ENCODE results near the gene ARHGEF6.

Gene ARHGEF6

DNA sequence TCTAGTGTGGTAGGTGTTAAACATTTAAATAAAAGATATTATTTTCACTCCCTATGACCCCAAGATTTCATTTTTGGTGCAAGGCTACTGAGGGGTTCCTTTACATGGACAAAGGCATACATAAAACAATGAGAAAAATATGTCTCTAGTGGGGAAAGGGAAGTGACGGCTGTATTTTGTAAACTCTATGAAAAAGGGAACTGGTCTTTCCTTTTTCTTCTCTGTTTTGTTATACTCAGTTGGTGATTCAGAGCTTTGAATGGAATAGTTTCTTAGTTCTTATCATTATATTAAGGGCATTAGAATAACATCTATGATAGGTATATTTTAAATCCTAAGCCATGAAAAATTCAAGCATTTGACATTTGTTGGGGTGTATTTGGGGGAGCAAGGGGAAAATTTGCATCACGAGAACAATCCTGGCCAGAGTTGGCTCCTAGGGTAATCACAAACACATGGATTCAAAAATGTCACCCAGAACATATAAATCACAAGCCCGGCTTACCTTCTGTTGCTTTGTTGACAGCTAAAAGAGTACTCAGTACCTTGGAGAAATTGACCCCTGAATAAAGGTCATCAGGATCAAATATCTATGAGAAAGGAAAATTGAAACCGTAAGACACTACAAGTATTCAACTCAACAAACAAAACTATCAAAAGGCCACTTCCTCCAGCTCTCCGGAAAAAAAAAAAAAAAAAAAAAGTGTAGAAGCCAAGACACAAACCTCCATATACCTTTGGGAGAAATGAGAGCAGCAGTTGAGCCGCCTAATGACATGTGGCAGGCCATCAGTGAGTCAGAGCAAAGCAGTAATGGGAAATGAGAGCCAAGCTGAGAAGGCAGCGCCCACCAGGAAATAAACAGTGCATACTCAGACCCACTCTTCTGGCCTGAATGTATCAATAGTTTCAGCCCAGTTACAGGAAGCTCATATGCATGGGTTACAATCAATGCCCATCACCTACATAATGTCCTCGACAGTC lies 33.4 kb downstream of the ARHGEF6 start:
- DNase-seq, result no peak

DNA sequence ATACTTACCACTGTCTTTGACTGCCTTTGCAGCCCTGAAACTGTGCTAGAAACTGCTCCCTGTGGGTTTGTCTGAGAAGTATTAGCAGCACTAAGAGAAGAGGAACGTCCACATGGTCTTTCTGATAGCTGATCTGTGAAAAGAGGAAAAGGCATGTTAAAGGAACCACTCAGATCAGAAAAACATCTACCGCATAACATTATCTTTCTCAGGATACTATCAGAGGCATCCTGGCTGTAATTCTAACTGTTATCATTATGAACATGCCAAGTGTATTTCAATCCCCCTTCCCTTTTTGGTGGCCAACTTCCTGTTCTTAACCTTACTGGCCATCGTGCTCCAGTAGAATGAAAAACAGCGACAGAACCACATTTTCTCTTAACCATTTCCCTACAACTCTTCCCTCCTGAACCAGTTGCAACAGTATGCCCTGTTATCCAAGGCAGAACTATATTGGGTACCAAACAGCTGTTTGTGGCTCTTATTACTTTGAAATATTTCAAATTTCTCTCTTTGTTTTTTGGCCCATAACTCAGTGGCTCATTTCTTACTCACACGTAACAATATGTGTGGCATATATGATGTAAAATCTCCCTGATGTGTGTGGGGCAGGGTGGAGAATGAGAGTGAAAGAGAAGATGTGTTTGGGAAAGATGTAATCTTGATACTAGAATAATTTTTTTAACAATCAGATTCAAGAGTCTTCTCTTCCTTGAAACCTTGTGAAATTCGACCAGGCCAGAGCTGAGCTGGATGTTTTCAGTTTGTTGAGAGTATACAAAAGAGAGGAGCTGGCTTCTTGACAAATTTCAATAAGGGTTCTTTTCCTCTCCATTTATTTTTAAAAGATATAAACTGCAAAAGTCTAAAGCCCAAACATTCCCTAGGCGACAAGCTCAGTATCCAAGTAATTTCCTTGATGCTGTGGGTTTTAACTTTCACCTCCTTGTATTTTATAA lies 35.2 kb downstream of the ARHGEF6 start:
- DNase-seq, result no peak

DNA sequence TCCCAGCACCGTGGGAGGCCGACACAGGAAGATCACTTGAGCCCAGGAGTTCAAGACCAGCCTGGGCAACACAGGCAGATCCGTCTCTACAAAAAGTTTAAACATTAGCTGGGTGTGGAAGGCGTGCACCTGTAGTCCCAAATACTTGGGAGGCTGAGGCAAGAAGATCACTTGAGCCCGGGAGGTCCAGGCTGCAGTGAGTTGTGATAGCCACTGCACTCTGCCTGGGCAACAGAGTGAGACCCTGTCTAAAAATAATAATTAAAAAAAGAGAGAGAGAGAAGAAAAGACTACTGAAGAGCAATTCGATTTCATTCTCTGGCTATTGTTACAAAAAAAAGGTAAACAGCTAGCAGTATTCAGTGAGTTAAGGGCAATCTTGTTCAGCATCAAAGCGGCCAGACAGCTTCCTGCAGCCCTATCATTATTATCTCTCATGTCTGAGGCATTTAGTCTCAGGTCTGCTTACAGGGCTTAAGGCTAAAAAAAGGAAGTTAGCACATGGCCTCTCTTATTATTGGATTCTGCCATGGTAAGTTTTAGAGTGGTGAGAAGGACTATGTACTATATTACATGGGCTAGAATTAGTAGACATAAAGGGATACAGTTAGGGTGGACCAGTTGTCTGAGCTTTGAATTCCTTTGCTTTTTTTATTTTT lies 37.9 kb downstream of the ARHGEF6 start:
- no peak for DNase-seq

DNA sequence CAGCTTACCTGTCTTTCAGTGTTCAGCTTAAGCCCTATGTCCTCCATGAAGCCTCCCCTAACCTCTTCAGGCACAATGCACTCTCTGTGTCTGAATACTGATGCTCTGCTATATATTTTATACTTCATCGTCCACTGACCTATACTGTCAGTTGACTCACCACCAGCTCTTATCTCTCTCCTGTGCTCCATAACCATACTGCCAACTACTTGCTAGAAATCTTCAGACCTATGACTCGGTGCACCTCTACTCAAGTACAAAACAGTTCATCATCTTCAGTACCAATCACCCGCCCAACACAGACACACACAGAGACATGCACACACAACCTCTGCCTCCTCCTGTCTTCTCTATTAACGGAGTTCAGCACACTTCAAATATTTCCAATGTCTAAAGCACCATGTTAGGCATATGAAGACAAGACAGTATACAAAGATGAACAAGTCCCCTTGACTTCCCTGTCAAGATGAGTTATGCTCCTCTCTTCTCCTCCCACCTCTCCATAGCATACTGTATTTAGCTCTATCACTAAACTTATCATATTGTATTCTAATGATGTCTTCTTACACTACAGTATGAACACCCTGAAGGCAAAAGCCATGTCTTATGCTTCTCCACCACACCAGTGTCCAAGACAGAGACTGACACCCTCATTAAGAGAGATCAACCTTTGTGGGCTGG lies 42.5 kb downstream of the ARHGEF6 start:
- no peak for DNase-seq

DNA sequence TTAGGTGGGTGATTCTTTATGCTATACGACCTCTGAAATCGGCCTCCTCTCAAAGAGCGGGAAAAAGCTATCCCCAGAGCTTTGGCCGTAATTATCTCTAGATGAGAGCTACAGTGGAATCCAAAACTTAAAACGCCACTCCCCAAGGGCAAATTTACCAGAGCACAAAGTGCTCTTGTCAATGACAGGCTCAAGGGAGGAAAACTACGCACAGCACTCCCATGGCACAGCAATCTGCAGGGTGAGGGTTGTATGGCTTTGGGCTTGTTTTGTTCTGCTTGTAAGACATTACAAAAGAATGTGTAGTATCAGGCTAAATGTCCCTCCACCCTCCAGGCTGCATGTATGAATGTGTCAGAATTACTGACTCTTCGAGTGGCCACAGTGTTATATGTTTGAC lies 44.0 kb downstream of the ARHGEF6 start:
- DNase-seq, result no peak

DNA sequence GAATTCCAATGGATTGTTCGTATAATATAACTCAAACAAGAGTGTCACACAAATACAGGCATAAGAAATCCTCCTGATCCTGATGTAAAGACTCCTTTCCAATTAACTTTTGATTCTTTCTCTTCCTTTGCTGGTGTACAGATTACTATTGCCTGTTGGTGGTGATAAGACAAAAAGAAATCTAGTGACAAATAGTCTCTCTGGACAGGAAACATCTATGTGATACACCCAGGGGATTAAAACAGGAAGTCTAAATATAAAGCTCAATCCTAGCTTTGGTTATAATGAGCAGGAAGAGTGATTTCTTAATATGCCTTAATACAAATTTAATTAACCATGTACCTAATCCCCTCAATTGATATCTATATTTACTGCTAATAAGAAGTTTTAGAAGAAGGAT lies 45.1 kb downstream of the ARHGEF6 start:
- DNase-seq, result no peak

DNA sequence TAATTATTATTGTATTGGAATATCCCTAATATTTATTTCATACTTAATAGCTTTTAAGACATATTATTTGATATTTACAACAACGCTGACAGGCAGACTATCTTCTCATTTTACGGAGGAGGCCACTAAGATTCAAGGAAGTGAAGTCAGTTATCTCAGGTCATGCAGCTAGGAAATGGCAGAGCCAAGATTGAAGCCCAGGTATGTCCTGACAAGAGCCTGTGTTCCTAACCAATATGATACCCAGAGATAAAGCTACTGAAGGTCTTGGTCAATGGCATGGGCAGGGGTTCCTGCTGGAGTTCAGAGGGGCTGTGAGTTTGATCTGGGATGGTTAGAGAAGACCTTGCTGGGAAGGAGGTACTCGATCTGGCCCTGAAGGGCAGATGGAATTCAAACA lies 47.1 kb downstream of the ARHGEF6 start:
- DNase-seq, result no peak

DNA sequence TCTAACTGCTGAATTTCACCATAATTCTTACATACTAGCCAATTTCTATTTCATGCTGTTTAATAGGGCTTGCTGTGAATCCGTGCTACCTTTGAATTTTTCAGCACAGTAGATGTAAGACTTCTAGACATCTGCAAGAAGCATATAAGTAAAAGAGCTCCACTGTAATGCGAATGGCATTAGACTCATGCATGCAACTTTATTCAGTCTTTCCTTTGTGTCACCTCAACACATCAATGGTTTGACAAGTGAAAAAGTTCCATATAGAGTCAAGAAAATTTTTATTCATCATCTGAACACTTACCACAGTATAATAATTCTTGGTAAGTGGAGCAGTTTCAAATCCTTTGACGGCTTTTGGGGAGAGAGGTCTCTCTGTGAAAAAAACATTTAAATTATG lies 48.9 kb downstream of the ARHGEF6 start:
- no peak for DNase-seq

DNA sequence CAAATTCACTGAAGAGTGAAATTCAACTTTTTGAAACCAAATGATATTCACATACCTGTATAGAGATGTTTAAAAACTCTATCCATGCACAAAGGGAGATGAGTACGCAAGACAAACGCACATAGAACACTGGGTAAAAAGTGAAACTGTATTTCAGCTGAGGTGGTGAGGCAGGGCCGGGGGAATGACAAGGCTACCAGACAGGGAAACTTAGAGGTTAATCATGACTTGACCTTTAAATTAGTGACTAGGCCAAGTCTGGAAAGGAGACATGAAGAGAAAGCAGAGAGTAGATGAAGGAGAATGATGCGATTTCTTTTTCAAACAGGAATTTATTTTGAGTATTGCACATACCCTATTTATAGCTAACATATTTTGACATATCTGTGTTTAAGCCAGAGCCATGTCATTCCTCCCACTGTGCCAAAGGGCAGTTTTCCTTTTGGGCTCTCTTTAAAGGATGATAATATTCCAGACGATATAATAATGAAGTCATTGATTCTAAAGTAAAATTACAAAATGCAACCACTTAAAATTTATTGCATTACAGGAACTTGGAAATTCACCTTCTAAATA lies 49.4 kb downstream of the ARHGEF6 start:
- no peak for DNase-seq

DNA sequence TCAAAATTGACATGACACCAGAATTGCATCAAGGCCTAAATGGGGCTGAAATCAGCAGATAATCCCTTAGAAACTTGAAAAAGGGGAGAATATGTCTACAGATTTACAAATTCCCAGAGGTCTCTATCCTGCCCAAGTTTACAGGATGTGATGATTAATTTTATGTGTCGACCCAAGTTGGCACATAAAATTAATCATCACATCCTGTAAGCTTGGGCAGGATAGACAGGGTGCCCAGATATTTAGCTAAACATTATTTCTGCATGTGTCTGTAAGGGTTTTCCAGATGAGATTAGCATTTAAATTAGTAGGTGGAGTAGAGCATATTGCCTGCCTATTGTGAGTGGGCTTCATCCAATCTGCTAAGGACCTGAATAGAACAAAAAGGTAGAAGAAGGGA lies 52.3 kb downstream of the ARHGEF6 start:
- no peak for DNase-seq

DNA sequence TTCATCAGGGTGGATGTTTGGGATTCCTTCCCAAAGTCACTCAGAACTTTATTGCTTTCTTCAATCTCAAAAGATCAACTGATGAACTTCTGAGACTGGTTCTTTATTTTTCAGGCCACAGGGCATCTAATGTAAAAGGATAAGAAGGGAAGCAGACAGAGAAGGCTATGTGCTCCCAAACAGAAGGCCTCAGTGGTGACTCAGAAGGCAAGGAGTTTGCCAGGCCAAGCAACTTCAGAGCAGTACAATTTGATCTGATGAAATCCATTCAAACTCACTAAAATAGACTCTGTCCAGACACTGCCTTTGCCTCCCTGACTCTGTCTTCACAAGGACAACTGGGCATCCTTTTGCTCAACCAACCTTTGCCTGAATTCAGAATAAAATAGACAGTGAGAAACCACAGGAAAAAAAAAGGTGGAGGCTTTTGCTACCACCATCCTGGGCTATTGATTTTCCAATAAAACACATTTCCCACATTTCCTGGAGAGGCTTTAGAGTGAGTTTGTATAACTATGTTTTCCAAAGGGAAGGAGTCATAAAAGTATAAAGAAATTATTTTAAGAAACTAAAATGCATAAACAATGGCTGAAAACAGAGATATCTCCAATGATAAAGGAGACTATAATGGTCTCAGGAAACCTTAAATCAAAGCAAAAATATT lies 55.2 kb downstream of the ARHGEF6 start:
- no peak for DNase-seq

DNA sequence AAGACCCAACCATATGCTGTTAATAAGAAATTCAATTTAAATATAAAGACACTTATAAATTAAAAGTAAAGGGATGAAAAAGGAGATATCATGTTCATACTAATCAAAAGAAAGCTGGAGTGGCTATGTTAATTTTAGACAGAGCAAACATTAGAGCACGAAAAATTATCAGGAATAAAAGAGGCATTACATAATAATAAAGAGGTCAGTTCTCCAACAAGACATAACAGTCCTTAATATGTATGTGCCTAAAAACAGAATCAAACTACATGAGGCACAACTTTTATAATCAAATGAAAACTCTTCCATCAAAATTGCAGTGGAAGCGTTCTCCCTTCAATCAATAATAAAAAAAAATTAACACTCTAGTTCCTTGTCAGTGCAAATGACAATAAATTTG lies 62.6 kb downstream of the ARHGEF6 start:
- DNase-seq, result no peak

DNA sequence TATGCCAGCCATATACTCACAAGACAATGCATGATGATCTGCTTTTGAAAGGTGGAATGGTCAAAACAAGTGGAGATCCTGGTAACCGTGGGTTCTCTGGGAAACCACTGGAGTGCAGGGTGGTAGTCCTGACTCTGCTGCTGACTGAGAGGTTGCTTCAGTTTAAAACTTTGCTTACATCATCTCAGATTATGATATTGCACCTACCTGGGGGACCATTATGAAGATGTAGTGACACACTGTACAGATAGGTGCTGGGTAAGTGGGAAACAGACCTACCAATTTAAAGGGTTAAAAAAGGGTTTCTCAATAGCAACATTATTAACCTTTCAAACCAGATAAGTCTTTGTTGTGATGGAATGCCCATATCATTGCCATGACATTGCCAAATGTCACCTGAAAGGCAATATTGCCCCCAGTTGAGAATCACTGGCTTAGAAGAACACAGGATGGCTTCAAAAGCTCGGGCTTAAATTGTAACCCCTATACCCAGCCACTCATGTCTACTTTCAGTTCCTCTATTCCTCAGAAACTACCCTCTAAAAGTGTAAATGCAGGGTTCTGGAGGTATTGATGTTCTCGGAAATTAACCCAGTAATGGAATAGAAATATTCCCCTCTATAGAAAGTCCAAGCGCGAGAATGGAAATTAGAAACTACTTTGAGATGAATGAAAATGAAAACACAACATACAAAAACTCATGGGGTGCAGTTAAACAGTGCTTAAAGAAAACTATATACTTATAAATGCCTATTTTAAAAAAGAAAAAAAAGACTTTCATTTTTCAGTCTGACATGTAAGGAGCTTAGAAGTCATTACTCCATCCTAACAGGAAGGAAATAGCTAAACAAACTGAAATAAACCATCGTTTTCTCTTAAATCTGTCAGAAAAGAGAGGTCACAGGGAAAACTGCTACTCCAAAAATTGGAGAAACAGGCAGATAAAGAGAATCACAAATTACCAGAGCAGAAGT lies 65.8 kb downstream of the ARHGEF6 start:
- DNase-seq, result no peak

DNA sequence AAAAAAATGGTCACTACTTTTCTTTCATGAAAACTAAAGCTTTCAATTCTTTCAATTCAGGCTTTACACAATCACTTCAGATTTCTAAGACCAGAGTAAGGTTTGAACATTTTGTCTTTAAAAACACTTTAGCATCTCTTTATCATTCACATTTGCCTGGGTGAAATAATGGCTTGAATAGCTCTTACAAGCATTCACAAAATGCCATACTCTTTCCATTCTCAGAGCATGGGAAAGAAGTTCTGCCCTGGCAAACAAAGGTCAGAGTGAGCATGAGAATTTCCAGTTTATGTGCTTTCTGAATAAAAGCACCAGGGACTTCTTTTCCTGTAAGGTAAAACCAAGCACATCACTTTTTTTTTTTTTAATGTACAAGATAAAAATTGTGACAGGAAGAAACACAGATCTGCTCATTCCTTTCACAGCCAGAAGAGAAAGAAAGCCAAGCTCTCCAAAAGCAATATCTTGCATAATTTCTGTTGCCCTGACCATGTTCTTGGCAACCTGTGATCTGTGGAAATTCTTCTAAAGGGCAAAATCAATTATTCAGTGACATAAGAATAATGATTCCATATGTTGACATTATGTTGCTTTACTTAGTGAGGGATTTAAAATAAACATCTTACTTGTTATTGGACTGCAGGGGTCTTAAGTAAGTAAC lies 68.0 kb downstream of the ARHGEF6 start:
- no peak for DNase-seq

DNA sequence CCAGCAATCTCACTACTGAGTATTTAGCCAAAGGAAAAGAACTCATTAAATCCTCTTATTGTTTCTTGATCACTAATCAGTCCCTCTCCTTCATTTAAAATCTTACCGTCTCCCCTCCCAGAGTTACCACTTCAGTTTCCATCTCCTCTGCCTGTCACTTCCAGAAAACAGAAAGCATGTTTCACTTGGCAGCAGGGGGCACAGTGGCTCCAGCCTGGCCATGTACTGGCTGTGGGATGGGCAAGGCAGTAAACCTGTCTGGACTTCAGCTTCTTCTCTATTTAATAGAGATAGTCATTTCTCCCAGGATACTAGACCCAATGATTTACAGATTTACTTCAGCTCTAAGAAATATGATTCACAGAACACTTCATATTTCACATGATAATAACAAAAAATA lies 69.6 kb downstream of the ARHGEF6 start:
- DNase-seq, result peak in 25 of 56 donors; percentile 0 to 29 (median 3)

DNA sequence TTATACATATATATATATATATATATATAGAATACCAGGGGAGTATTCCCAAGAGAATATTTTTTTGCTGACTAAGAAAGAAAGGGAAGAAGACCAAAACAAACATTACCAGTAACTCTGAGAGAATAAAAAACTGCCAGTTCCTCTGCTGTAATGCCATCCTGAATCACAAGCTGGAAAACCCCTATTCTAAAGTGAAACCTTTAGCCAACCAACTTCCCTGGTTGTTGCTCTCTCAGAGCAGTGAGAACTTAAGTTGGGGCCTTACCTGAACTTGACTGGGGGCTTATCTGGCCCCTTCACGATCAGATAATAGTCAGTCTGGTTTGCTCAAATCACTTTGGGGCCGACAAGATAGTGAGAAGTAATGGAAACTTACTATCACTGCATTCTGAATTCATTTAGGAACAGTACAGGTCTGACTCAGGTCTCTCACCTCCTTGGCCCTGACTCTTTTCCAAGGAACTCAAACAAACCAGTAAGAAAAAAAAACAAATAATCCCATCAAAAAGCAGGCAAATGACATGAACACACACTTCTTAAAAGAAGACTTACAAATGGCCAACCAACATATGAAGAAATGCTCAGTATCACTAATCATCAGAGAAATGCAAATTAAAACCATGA lies 70.3 kb downstream of the ARHGEF6 start:
- no peak for DNase-seq

DNA sequence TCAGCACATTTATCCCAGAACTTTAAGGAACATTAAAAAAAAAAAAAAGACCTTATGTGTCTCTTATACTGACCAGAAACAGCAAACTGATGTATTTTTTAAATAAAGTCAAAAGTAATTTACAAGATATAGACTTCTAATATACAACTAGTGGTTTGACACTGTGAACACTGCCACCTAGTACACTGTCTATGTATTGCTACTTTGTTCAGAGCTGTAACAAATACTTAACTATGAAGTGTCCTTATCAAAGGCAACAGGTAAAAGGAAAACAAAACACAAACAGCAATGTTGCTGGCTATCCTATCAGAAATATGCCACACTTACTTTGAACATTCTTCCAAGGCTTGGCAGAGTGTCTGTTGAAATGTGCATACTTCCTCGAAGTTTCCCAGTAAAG lies 72.4 kb downstream of the ARHGEF6 start:
- DNase-seq, result no peak

DNA sequence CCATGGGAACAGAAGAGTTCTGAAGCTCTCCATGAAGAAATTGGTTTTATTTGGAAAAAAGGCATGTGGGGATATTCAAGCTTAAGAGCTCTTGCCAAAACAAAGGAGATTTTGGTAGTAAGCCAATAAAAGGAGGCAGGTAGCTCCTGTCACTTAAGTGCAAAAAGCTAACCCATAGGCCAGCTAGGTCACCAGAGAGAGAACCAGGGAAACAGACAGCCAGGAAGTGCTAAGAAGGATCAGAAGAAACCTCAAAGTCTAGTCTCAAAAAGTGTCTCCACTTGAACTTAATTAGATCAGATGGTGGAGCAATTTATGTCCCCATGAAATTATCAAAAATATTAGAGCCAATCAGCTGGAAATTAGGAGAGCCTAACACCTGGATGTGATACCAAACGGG lies 83.6 kb downstream of the ARHGEF6 start:
- no peak for DNase-seq

Measured in amygdala (tissue), 56 donors.